ENCODE results near the gene CLCN6. TPM values are rescaled to one million over a fixed set of nuclear protein-coding genes. Genes with fewer than 3 reads are reported as not detected.

CLCN6 gene
- total and polyA plus RNA-seq, 10 of the 15 experiments (the other 5 are each of a cell fraction or from before 2014, with no cell fraction given): 2.2 to 20.9 (median 10.2) TPM

- TF ChIP-seq, protein P1, sequence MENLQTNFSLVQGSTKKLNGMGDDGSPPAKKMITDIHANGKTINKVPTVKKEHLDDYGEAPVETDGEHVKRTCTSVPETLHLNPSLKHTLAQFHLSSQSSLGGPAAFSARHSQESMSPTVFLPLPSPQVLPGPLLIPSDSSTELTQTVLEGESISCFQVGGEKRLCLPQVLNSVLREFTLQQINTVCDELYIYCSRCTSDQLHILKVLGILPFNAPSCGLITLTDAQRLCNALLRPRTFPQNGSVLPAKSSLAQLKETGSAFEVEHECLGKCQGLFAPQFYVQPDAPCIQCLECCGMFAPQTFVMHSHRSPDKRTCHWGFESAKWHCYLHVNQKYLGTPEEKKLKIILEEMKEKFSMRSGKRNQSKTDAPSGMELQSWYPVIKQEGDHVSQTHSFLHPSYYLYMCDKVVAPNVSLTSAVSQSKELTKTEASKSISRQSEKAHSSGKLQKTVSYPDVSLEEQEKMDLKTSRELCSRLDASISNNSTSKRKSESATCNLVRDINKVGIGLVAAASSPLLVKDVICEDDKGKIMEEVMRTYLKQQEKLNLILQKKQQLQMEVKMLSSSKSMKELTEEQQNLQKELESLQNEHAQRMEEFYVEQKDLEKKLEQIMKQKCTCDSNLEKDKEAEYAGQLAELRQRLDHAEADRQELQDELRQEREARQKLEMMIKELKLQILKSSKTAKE (IDR thresholded peaks at IDR 0.05; ENCODE audit: low read depth, poor library complexity, severe bottlenecking): no peak
- no peak for TF ChIP-seq KAT2A (conservative IDR thresholded peaks at IDR 0.05; ENCODE audit: control insufficient read depth, low read depth, low read length)
- TF ChIP-seq ZNF622 (IDR thresholded peaks at IDR 0.05): no peak
- no peak for TF ChIP-seq DPF2 (IDR thresholded peaks at IDR 0.05)
- TF ChIP-seq IKZF1 (conservative IDR thresholded peaks at IDR 0.05): no peak
- TF ChIP-seq MXI1 (IDR thresholded peaks at IDR 0.05; ENCODE audit: low read depth, low read length): no peak
- TF ChIP-seq POLR2A (IDR thresholded peaks at IDR 0.05; ENCODE audit: low read depth, low read length): no peak
- TF ChIP-seq FOXM1 (IDR thresholded peaks at IDR 0.05; ENCODE audit: low read depth, low read length): no peak
- TF ChIP-seq RB1 (IDR thresholded peaks at IDR 0.05; ENCODE audit: borderline replicate concordance): no peak
- no peak for TF ChIP-seq TARDBP (IDR thresholded peaks at IDR 0.05; ENCODE audit: borderline replicate concordance)
- no peak for TF ChIP-seq BRCA1 (IDR thresholded peaks at IDR 0.05; ENCODE audit: low read depth, low read length)
- no peak for TF ChIP-seq ZNF592 (IDR thresholded peaks at IDR 0.05)
Measured at GRCh38 chr1:11770011-11770410, 36.0 kb upstream of the CLCN6 start (continued).
